HCT116 (cell line): ENCODE data around the gene AHI1. TPM values are rescaled to one million over a fixed set of nuclear protein-coding genes. Genes with fewer than 3 reads are reported as not detected.

Experiments
- ATAC-seq: fragments of 200-7000 bp; cut with Tn5 transposase; 2 replicates; pipeline ENCODE4 v1.9.1; 2020; ENCODE audit warnings: mild to moderate bottlenecking, moderate library complexity
- BruUV-seq: library from RNA; stranded (reverse); fragments of 400-500 nt; replicated peaks from 2 replicates; lab custom pipeline; 2021; lab: Mats Ljungman, UMichigan
- CTCF ChIA-PET: fragments of 300-600 bp; sonication (Branson Sonifier 250); formaldehyde crosslinking; loops from one replicate; lab custom pipeline; 2021; ENCODE audit warnings: antibody characterized with exemption; lab: Charles Lee
- POLR2A ChIA-PET: fragments of 300-600, 350-600 bp; sonication (Branson Sonifier 250); formaldehyde crosslinking; loops from one replicate; lab custom pipeline; 2021; ENCODE audit warnings: antibody characterized with exemption; lab: Charles Lee
- RAD21 ChIA-PET, 2 experiments: fragments of 300-600 bp; sonication (Branson Sonifier 250); formaldehyde crosslinking; loops; one replicate each; lab custom pipeline; 2023; ENCODE audit warnings: low total read pairs in 2 of 2; ENCODE audit not compliant: uncharacterized antibody in 2 of 2, unreplicated experiment in 2 of 2, low non-redundant PET in 1 of 2; lab: Charles Lee
- DNase-seq: peaks from one replicate; pipeline ENCODE4 v3.0.0-alpha.2; 2010; ENCODE audit warnings: low read depth, low spot score
- H2AFZ ChIP-seq: fragments of 200-600 bp; shearing (Covaris generic), sonication (generic); 2 replicates; pipeline ENCODE4 v1.6.1; 2017; ENCODE audit warnings: low read depth, mixed run types, mixed read lengths, antibody characterized with exemption, low read length; ENCODE audit not compliant: poor library complexity, severe bottlenecking
- H3K27ac ChIP-seq: 2 replicates; pipeline ENCODE4 v1.5.1; 2012; ENCODE audit warnings: low read depth, low read length
- H3K27me3 ChIP-seq: fragments of 200-600 bp; sonication (generic); 2 replicates; pipeline ENCODE4 v1.6.1; 2016; ENCODE audit warnings: mixed run types, low read length, mixed read lengths; ENCODE audit not compliant: insufficient read depth
- H3K36me3 ChIP-seq, 2 experiments: fragments of 200-500 bp in 1 of 2; fragments of 200-600 bp in 1 of 2; sonication (Bioruptor generic) in 1 of 2; sonication (generic) in 1 of 2; 2 replicates each; pipeline versions ENCODE4 v1.5.1 to v1.6.1; 2014 to 2016; ENCODE audit warnings: low read length in 2 of 2, inconsistent platforms in 1 of 2, mixed read lengths in 1 of 2, mixed run types in 1 of 2; ENCODE audit not compliant: insufficient read depth in 2 of 2, control insufficient read depth in 1 of 2
- H3K4me1 ChIP-seq, 2 experiments: fragments of 200-600 bp in 1 of 2; sonication (generic) in 1 of 2; 2 replicates each; pipeline versions ENCODE4 v1.5.1 to v1.6.1; 2012 to 2017; ENCODE audit warnings: low read length in 2 of 2, inconsistent platforms in 1 of 2, mild to moderate bottlenecking in 1 of 2, mixed read lengths in 1 of 2, mixed run types in 1 of 2, moderate library complexity in 1 of 2; ENCODE audit not compliant: insufficient read depth in 2 of 2, control insufficient read depth in 1 of 2
- H3K4me2 ChIP-seq: fragments of 200-600 bp; sonication (generic); 2 replicates; pipeline ENCODE4 v1.6.1; 2017; ENCODE audit warnings: mixed run types, low read length, mixed read lengths
- H3K4me3 ChIP-seq, 2 experiments: fragments of 200-600 bp in 1 of 2; sonication (generic) in 1 of 2; replicated peaks in 1 of 2; 2 replicates each; pipeline ENCODE4 v1.5.1; 2011 to 2016; ENCODE audit warnings: low read length in 2 of 2, control low read depth in 1 of 2, low read depth in 1 of 2, mild to moderate bottlenecking in 1 of 2, mixed read lengths in 1 of 2, mixed run types in 1 of 2
- H3K79me2 ChIP-seq: fragments of 200-600 bp; sonication (generic); 2 replicates; pipeline ENCODE4 v1.6.1; 2017; ENCODE audit warnings: mild to moderate bottlenecking, mixed run types, low read length, moderate library complexity, mixed read lengths; ENCODE audit not compliant: insufficient read depth
- H3K9ac ChIP-seq: fragments of 200-600 bp; sonication (generic); 2 replicates; pipeline ENCODE4 v1.6.1; 2016; ENCODE audit warnings: low read length, mixed read lengths
- H3K9me2 ChIP-seq: fragments of 200-600 bp; sonication (generic), shearing (Covaris generic); 2 replicates; pipeline ENCODE4 v1.6.1; 2017; ENCODE audit warnings: mixed run types, mild to moderate bottlenecking, moderate library complexity; ENCODE audit not compliant: insufficient read depth
- H3K9me3 ChIP-seq, 2 experiments: fragments of 200-500 bp in 1 of 2; fragments of 200-600 bp in 1 of 2; sonication (Bioruptor generic) in 1 of 2; sonication (generic) in 1 of 2; 2 replicates each; pipeline ENCODE4 v1.6.1; 2014 to 2017; ENCODE audit warnings: low read length in 2 of 2, mixed read lengths in 2 of 2, inconsistent platforms in 1 of 2, low read depth in 1 of 2, mild to moderate bottlenecking in 1 of 2, mixed run types in 1 of 2, moderate library complexity in 1 of 2; ENCODE audit not compliant: control insufficient read depth in 1 of 2, insufficient read depth in 1 of 2
- H4K20me1 ChIP-seq: fragments of 200-600 bp; sonication (generic), shearing (Covaris generic); 2 replicates; pipeline ENCODE4 v1.6.1; 2017; ENCODE audit warnings: mixed run types, mild to moderate bottlenecking, moderate library complexity; ENCODE audit not compliant: insufficient read depth
- CEBPB ChIP-seq: IDR thresholded peaks from 2 replicates; pipeline ENCODE4 v1.6.1; 2012; ENCODE audit warnings: low read depth
- ELF1 ChIP-seq: IDR thresholded peaks from 2 replicates; pipeline ENCODE4 v1.6.1; 2012; ENCODE audit warnings: low read depth, borderline replicate concordance
- FOSL1 ChIP-seq: IDR thresholded peaks from 2 replicates; pipeline ENCODE4 v1.6.1; 2012; ENCODE audit warnings: low read depth
- POLR2A ChIP-seq: IDR thresholded peaks from 2 replicates; pipeline ENCODE4 v1.7.0; 2011; ENCODE audit warnings: borderline replicate concordance; ENCODE audit not compliant: insufficient read depth, insufficient read length; ENCODE audit errors: extremely low read depth
- RAD21 ChIP-seq: IDR thresholded peaks from 2 replicates; pipeline ENCODE4 v1.6.1; 2012; ENCODE audit warnings: low read depth, mild to moderate bottlenecking
- SIN3A ChIP-seq: IDR thresholded peaks from 2 replicates; pipeline ENCODE4 v1.6.1; 2012; ENCODE audit warnings: low read depth
- SP1 ChIP-seq: IDR thresholded peaks from 2 replicates; pipeline ENCODE4 v1.6.1; 2012; ENCODE audit warnings: low read depth
- SRF ChIP-seq: IDR thresholded peaks from 2 replicates; pipeline ENCODE4 v1.6.1; 2012; ENCODE audit warnings: low read depth
- YY1 ChIP-seq: IDR thresholded peaks from 2 replicates; pipeline ENCODE4 v1.6.1; 2011; ENCODE audit warnings: low read length, low read depth, moderate library complexity, mild to moderate bottlenecking; ENCODE audit not compliant: insufficient replicate concordance; ENCODE audit errors: extremely low read depth
- ZFX ChIP-seq: fragments of 450-650 bp; IDR thresholded peaks from 2 replicates; pipeline ENCODE4 v1.6.1; 2017
- intact Hi-C: fragments of 100-400 bp; cut with micrococcal nuclease; formaldehyde crosslinking; loops from 2 replicates; pipeline ENCODE4 v1.10.0; 2022
- total RNA-seq: library from RNA; stranded (reverse); gene quantifications from one replicate; pipeline ENCODE4 v1.2.1, GENCODE V29; 2021; ENCODE audit not compliant: unreplicated experiment
- TF ChIP-seq, protein P1 (sequence below): IDR thresholded peaks from 2 replicates; pipeline ENCODE4 v1.6.1; 2012
- TF ChIP-seq, protein P2 (sequence below): IDR thresholded peaks from 2 replicates; pipeline ENCODE4 v1.6.1; 2012

Gene AHI1
- total RNA-seq, 1 experiment from 2014 or later: 29.6 TPM

DNA sequence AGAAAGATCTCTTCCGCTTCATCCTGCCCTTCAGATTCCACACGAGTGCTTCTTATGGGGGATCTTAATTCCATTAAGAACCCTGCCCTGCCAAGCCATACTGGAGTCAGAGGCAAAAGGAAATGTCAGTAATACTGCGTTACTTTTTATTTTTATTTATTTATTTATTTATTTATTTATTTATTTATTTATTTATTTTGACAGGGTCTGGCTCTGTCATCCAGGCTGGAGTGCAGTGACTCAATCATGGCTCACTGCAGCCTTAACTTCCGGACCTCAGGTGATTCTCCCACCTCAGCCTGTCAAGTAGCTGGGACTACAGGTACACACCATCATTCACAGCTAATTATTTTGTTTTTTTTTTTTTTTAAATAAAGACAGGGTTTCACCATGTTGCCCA is 236.9 kb downstream of the AHI1 start:
- Histone ChIP-seq H2AFZ (no peak overlapping the region), H3K36me3 (no peaks in the 10 kb centered on the region), H3K4me2 (no peak overlapping the region), H3K9me2 (no peaks in the 10 kb centered on the region), H3K79me2 (no peaks in the 10 kb centered on the region), H3K4me3 (no peak overlapping the region), H4K20me1 (no peaks in the 10 kb centered on the region), H3K9me3 (no peaks in the 10 kb centered on the region), H3K27me3 (no peaks in the 10 kb centered on the region), H3K27ac (no peak overlapping the region), H3K9ac (no peak overlapping the region), H3K4me1 (no peaks in the 10 kb centered on the region)
- TF ChIP-seq POLR2A (no peak), SRF (no peak), ZFX (no peak)
- TF ChIP-seq, protein P1, sequence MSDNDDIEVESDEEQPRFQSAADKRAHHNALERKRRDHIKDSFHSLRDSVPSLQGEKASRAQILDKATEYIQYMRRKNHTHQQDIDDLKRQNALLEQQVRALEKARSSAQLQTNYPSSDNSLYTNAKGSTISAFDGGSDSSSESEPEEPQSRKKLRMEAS: no peak
- no TSS peak for BruUV-seq
- POLR2A ChIA-PET: no interaction called here
- no peak for DNase-seq
- ATAC-seq: no peak
- CTCF ChIA-PET: no interaction called here
- intact Hi-C loops: no loop called here
- RAD21 ChIA-PET: no interaction called here

DNA sequence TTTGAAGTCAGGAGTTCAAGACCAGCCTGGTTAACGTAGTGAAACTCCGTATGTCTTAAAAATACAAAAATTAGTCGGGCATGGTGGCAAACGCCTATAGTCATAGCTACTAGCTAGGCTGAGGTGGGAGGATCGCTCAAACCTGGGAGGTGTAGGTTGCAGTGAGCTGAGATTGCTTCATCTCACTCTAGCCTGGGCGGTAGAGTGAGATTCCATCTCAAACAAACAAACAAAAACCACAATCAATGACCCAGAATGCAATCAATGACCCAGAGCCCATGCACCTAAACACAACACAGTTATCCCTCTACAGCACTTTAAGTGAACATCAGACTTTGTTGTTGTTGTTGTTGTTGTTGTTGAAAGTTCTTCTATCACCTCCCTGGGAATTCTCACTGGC is 238.6 kb downstream of the AHI1 start:
- no peaks in the 10 kb centered on the region for H3K79me2 ChIP-seq
- H3K27ac ChIP-seq: no peak overlapping the region
- TF ChIP-seq YY1 (no peak), RAD21 (no peak), FOSL1 (no peak), SIN3A (no peak), SRF (no peak), SP1 (no peak), ELF1 (no peak), CEBPB (no peak)
- TF ChIP-seq, protein P2, sequence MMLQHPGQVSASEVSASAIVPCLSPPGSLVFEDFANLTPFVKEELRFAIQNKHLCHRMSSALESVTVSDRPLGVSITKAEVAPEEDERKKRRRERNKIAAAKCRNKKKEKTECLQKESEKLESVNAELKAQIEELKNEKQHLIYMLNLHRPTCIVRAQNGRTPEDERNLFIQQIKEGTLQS: no peak
- TF ChIP-seq, all 23 proteins: peak for 0
- Histone ChIP-seq H3K9me2 (no peaks in the 10 kb centered on the region), H2AFZ (no peak overlapping the region), H3K9ac (no peak overlapping the region), H4K20me1 (no peaks in the 10 kb centered on the region), H3K4me3 (no peak overlapping the region), H3K9me3 (no peaks in the 10 kb centered on the region), H3K4me2 (no peak overlapping the region), H3K4me1 (no peaks in the 10 kb centered on the region), H3K36me3 (no peaks in the 10 kb centered on the region), H3K27me3 (no peaks in the 10 kb centered on the region)
- BruUV-seq: no TSS peak
- CTCF ChIA-PET: no interaction called here
- intact Hi-C loops: no loop called here
- POLR2A ChIA-PET: no interaction called here
- no peak for DNase-seq
- ATAC-seq: no peak
- RAD21 ChIA-PET: no interaction called here
